HL-60 (cell line): ENCODE data around the gene PTGDR.
A peak's percentile ranks its signal among the peaks of the same experiment; 100 is the strongest.

Source experiments
- DNase-seq, 2 experiments: peaks; one replicate each; pipeline ENCODE4 v3.0.0-alpha.2; 2010 to 2020; ENCODE audit warnings: low read depth in 1 of 2, low spot score in 1 of 2
- H3K27ac ChIP-seq: fragments of 250-450 bp; sonication (Bioruptor Pico); replicated peaks from 2 replicates; pipeline ENCODE4 v1.5.1; 2020; ENCODE audit warnings: mild to moderate bottlenecking, moderate library complexity
- H3K27me3 ChIP-seq: fragments of 250-450 bp; sonication (Bioruptor Pico); 2 replicates; pipeline ENCODE4 v1.5.1; 2021; ENCODE audit warnings: mild to moderate bottlenecking, moderate library complexity; ENCODE audit not compliant: insufficient read depth, poor library complexity, severe bottlenecking
- H3K4me3 ChIP-seq: replicated peaks from 2 replicates; pipeline ENCODE4 v1.5.1; 2011; ENCODE audit warnings: mild to moderate bottlenecking, control low read depth, low read length; ENCODE audit not compliant: insufficient read depth
- CTCF ChIP-seq: IDR thresholded peaks from one replicate; pipeline ENCODE4 v1.5.1; 2011; ENCODE audit warnings: low read length, control low read depth, inconsistent platforms; ENCODE audit not compliant: insufficient read depth
- GABPA ChIP-seq: IDR thresholded peaks from 2 replicates; pipeline ENCODE4 v1.6.1; 2012; ENCODE audit warnings: low read depth
- POLR2AphosphoS5 ChIP-seq: IDR thresholded peaks from 2 replicates; pipeline ENCODE4 v1.6.1; 2012; ENCODE audit warnings: low read depth
- REST ChIP-seq: IDR thresholded peaks from 2 replicates; pipeline ENCODE4 v1.6.1; 2012; ENCODE audit warnings: low read depth; ENCODE audit not compliant: insufficient replicate concordance
- SPI1 ChIP-seq: IDR thresholded peaks from 2 replicates; pipeline ENCODE4 v1.6.1; 2012; ENCODE audit warnings: low read depth, mild to moderate bottlenecking, borderline replicate concordance

The PTGDR gene

GRCh38 chr14:52299692-52300278, 32.3 kb downstream of the PTGDR start:
- DNase-seq, result peak; percentile 28 to 51
- TF ChIP-seq CTCF (peak; percentile 30), SPI1 (no peak)
- Histone ChIP-seq H3K27ac (no peak overlapping the region), H3K4me3 (no peak overlapping the region), H3K27me3 (no peaks in the 10 kb centered on the region)

- no peak overlapping the region for H3K27ac ChIP-seq
- DNase-seq, result no peak
- no peak overlapping the region for H3K4me3 ChIP-seq
- TF ChIP-seq SPI1 (no peak), CTCF (no peak), POLR2AphosphoS5 (no peak), REST (no peak), GABPA (no peak)
- H3K27me3 ChIP-seq, result no peaks in the 10 kb centered on the region
Measured at GRCh38 chr14:52303236-52303635, 35.7 kb downstream of the PTGDR start.

- TF ChIP-seq CTCF (no peak), POLR2AphosphoS5 (no peak), GABPA (no peak), SPI1 (no peak), REST (no peak)
- H3K27me3 ChIP-seq, result no peaks in the 10 kb centered on the region
- DNase-seq, result no peak
- H3K27ac ChIP-seq, result no peak overlapping the region
- H3K4me3 ChIP-seq, result no peak overlapping the region
Measured at GRCh38 chr14:52304248-52304904, 36.9 kb downstream of the PTGDR start.

- no peaks in the 10 kb centered on the region for H3K27me3 ChIP-seq
- no peak overlapping the region for H3K4me3 ChIP-seq
- DNase-seq, result no peak
- TF ChIP-seq POLR2AphosphoS5, result no peak
- TF ChIP-seq SPI1, result no peak
- TF ChIP-seq GABPA, result no peak
- no peak for TF ChIP-seq REST
- TF ChIP-seq CTCF, result no peak
- H3K27ac ChIP-seq, result no peak overlapping the region
Measured at GRCh38 chr14:52305014-52305413, 37.5 kb downstream of the PTGDR start.
